Keratinocyte (primary cell): ENCODE data around the gene EBF3.

Source experiments
- CTCF ChIP-seq, 3 experiments: IDR thresholded peaks in 1 of 3; conservative IDR thresholded peaks in 1 of 3; optimal IDR thresholded peaks in 1 of 3; 2 replicates in 2 of 3; 3 replicates in 1 of 3; pipeline versions ENCODE3 to v1.5.1; 2011; ENCODE audit warnings: low read length in 3 of 3, mild to moderate bottlenecking in 3 of 3, moderate library complexity in 2 of 3, control low read depth in 1 of 3, inconsistent platforms in 1 of 3; ENCODE audit not compliant: insufficient read depth in 2 of 3; ENCODE audit errors: extremely low read depth in 1 of 3
- EZH2 ChIP-seq: IDR thresholded peaks from one replicate; pipeline ENCODE4 v1.6.1; 2012; ENCODE audit warnings: inconsistent platforms, mild to moderate bottlenecking, low read length, moderate library complexity

- TF ChIP-seq CTCF (optimal IDR thresholded peaks at IDR 0.05 in 1 of 3, IDR thresholded peaks at IDR 0.05 in 1 of 3, conservative IDR thresholded peaks at IDR 0.05 in 1 of 3; ENCODE audit: extremely low read depth in 1 of 3, insufficient read depth in 2 of 3, low read length in 3 of 3): no peak
- no peak for TF ChIP-seq EZH2
These were observed 17.2 kb downstream of the EBF3 start for GRCh38 chr10:129946859-129947258.
